Type B pancreatic cell (in vitro differentiated cells): ENCODE measurements around the gene KRTAP10-2. TPM values are rescaled to one million over a fixed set of nuclear protein-coding genes. Genes with fewer than 3 reads are reported as not detected.
"Not testable (repeated sequence)": the region's sequence is repeated elsewhere in the genome, so short reads cannot be mapped to it uniquely, and the experiment has no call there.

Source experiments
- DNase-seq: peaks from one replicate; pipeline ENCODE4 v3.0.0; 2021; ENCODE audit warnings: mixed read lengths; ENCODE audit not compliant: unreplicated experiment; ENCODE audit errors: extremely low spot score
- H3K27ac Mint-ChIP-seq: 2 replicates; pipeline ENCODE4 v1.8.0; 2021; ENCODE audit warnings: mild to moderate bottlenecking, mixed read lengths
- H3K27me3 Mint-ChIP-seq: 2 replicates; pipeline ENCODE4 v1.8.0; 2021; ENCODE audit warnings: mixed read lengths
- H3K36me3 Mint-ChIP-seq: 2 replicates; pipeline ENCODE4 v1.8.0; 2021; ENCODE audit warnings: mixed read lengths
- H3K4me1 Mint-ChIP-seq: one replicate; pipeline ENCODE4 v1.8.0; 2021; ENCODE audit warnings: mixed read lengths; ENCODE audit not compliant: unreplicated experiment
- H3K4me3 Mint-ChIP-seq: 2 replicates; pipeline ENCODE4 v1.8.0; 2021; ENCODE audit warnings: mild to moderate bottlenecking, mixed read lengths
- H3K9me3 Mint-ChIP-seq: 2 replicates; pipeline ENCODE4 v1.8.0; 2021; ENCODE audit warnings: mixed read lengths
- CTCF ChIP-seq: fragments of 200-600 bp; sonication (generic); conservative IDR thresholded peaks from 2 replicates; pipeline ENCODE4 v1.5.0; 2021; ENCODE audit warnings: antibody characterized with exemption, mild to moderate bottlenecking
- total RNA-seq: library from RNA; stranded (reverse); gene quantifications from 2 replicates; pipeline ENCODE4 v1.2.1, GENCODE V29; 2021; ENCODE audit warnings: low replicate concordance

The KRTAP10-2 gene
- total RNA-seq, 1 donor from 2014 or later = not detected

GRCh38 chr21:44503901-44504399, 47.4 kb downstream of the KRTAP10-2 start:
- H3K27ac Mint-ChIP-seq = no peak overlapping the region
- DNase-seq = no peak
- H3K4me3 Mint-ChIP-seq = no peak overlapping the region
- no peak for TF ChIP-seq CTCF
- no peaks in the 10 kb centered on the region for H3K9me3 Mint-ChIP-seq
- peaks cover 8% of the 10 kb centered on the region for H3K4me1 Mint-ChIP-seq
- no peaks in the 10 kb centered on the region for H3K36me3 Mint-ChIP-seq
- no peaks in the 10 kb centered on the region for H3K27me3 Mint-ChIP-seq

GRCh38 chr21:44503006-44503889, 48.1 kb downstream of the KRTAP10-2 start:
- DNase-seq, H3K27me3 Mint-ChIP-seq, H3K4me1 Mint-ChIP-seq, H3K36me3 Mint-ChIP-seq, H3K4me3 Mint-ChIP-seq, H3K27ac Mint-ChIP-seq, H3K9me3 Mint-ChIP-seq: not testable (repeated sequence)

- Mint-ChIP-seq H3K36me3 (no peaks in the 10 kb centered on the region), H3K27ac (peak overlapping the region; percentile 53), H3K27me3 (no peaks in the 10 kb centered on the region), H3K9me3 (no peaks in the 10 kb centered on the region), H3K4me1 (peaks cover 17% of the 10 kb centered on the region), H3K4me3 (no peak overlapping the region)
- DNase-seq = no peak
- no peak for TF ChIP-seq CTCF
Measured at GRCh38 chr21:44502171-44502958, 48.9 kb downstream of the KRTAP10-2 start.

Other genes starting within 250 kb of the KRTAP10-2 start
- 15.1 and 23.1 TPM in 2 replicates for gene CFAP410, start 212.1 kb downstream of the KRTAP10-2 start, total RNA-seq
- gene TRPM2, start 197.9 kb downstream of the KRTAP10-2 start, total RNA-seq = 0.05 and 0.07 TPM in 2 replicates
- 6.4 and 8.7 TPM in 2 replicates for gene LRRC3, start 96.0 kb downstream of the KRTAP10-2 start, total RNA-seq
- not detected in 2 replicates for gene KRTAP10-1, start 11.3 kb downstream of the KRTAP10-2 start, total RNA-seq
- not detected in 2 replicates for gene KRTAP10-3, start 7.3 kb upstream of the KRTAP10-2 start, total RNA-seq
- not detected in 2 replicates for gene KRTAP10-4, start 22.2 kb upstream of the KRTAP10-2 start, total RNA-seq
- gene KRTAP10-5, start 29.1 kb upstream of the KRTAP10-2 start, total RNA-seq = not detected in 2 replicates
- gene KRTAP10-6, start 41.0 kb upstream of the KRTAP10-2 start, total RNA-seq = not detected in 2 replicates
- gene KRTAP10-7, start 49.1 kb upstream of the KRTAP10-2 start, total RNA-seq = not detected in 2 replicates
- gene KRTAP10-8, start 60.6 kb upstream of the KRTAP10-2 start, total RNA-seq = not detected in 2 replicates
- gene KRTAP10-9, start 75.6 kb upstream of the KRTAP10-2 start, total RNA-seq = not detected in 2 replicates
- gene KRTAP10-10, start 85.9 kb upstream of the KRTAP10-2 start, total RNA-seq = not detected in 2 replicates
- not detected in 2 replicates for gene KRTAP10-11, start 94.9 kb upstream of the KRTAP10-2 start, total RNA-seq
- not detected in 2 replicates for gene KRTAP12-4, start 103.2 kb upstream of the KRTAP10-2 start, total RNA-seq
- gene KRTAP12-3, start 106.4 kb upstream of the KRTAP10-2 start, total RNA-seq = not detected in 2 replicates
- not detected in 2 replicates for gene KRTAP12-2, start 115.4 kb upstream of the KRTAP10-2 start, total RNA-seq
- not detected in 2 replicates for gene KRTAP12-1, start 130.7 kb upstream of the KRTAP10-2 start, total RNA-seq
- not detected in 2 replicates for gene KRTAP10-12, start 145.7 kb upstream of the KRTAP10-2 start, total RNA-seq
- gene TSPEAR, start 160.1 kb upstream of the KRTAP10-2 start, total RNA-seq = 0.34 and 0.59 TPM in 2 replicates